WTC11 (cell line): Measurements from ENCODE around the gene STOX2. TPM values are rescaled to one million over a fixed set of nuclear protein-coding genes. Genes with fewer than 3 reads are reported as not detected.

ENCODE experiments used
- ATAC-seq: fragments of 200-7000 bp; cut with Tn5 transposase; 2 replicates; pipeline ENCODE4 v1.10.0; 2021; ENCODE audit warnings: mild to moderate bottlenecking, moderate library complexity
- CTCF ChIA-PET: fragments of 300-600 bp; sonication (Branson Sonifier 250); formaldehyde crosslinking; loops from one replicate; lab custom pipeline; 2021; ENCODE audit warnings: antibody characterized with exemption; lab: Charles Lee
- POLR2A ChIA-PET: fragments of 350-600 bp; sonication (Branson Sonifier 250); formaldehyde crosslinking; loops from one replicate; lab custom pipeline; 2021; ENCODE audit warnings: antibody characterized with exemption; lab: Charles Lee
- DNase-seq: peaks from one replicate; pipeline ENCODE4 v3.0.0; 2021; ENCODE audit warnings: low spot score
- H3K27ac Mint-ChIP-seq: 2 replicates; pipeline ENCODE4 v1.8.0; 2021; ENCODE audit warnings: mixed read lengths
- H3K27me3 Mint-ChIP-seq: 2 replicates; pipeline ENCODE4 v1.8.0; 2021; ENCODE audit warnings: low read depth, mild to moderate bottlenecking, moderate library complexity, mixed read lengths
- H3K36me3 Mint-ChIP-seq: 2 replicates; pipeline ENCODE4 v1.8.0; 2021; ENCODE audit warnings: mixed read lengths
- H3K4me1 Mint-ChIP-seq: 2 replicates; pipeline ENCODE4 v1.8.0; 2022; ENCODE audit warnings: mixed read lengths
- H3K4me3 Mint-ChIP-seq: 2 replicates; pipeline ENCODE4 v1.8.0; 2021; ENCODE audit warnings: mild to moderate bottlenecking, moderate library complexity, mixed read lengths
- H3K9me3 Mint-ChIP-seq: 2 replicates; pipeline ENCODE4 v1.8.0; 2021; ENCODE audit warnings: mixed read lengths
- FOXK1 ChIP-seq: sonication (generic); formaldehyde crosslinking; IDR thresholded peaks from 2 replicates; pipeline ENCODE4 v1.8.0; 2022; ENCODE audit warnings: mild to moderate bottlenecking, moderate library complexity, missing genetic modification reagents
- FOXP4 ChIP-seq: sonication (generic); formaldehyde crosslinking; IDR thresholded peaks from 2 replicates; pipeline ENCODE4 v1.8.0; 2022; ENCODE audit warnings: mild to moderate bottlenecking, missing genetic modification reagents
- GRHL2 ChIP-seq: fragments of 250-450 bp; sonication (Bioruptor Pico); IDR thresholded peaks from 2 replicates; pipeline ENCODE4 v1.8.0; 2022; ENCODE audit warnings: mild to moderate bottlenecking, moderate library complexity; ENCODE audit not compliant: insufficient replicate concordance, severe bottlenecking
- IRF1 ChIP-seq: sonication (generic); formaldehyde crosslinking; IDR thresholded peaks from 2 replicates; pipeline ENCODE4 v1.8.0; 2023; ENCODE audit warnings: missing genetic modification reagents
- PRDM15 ChIP-seq: sonication (generic); formaldehyde crosslinking; IDR thresholded peaks from 2 replicates; pipeline ENCODE4 v1.8.0; 2022; ENCODE audit warnings: missing genetic modification reagents
- USF1 ChIP-seq: sonication (generic); formaldehyde crosslinking; IDR thresholded peaks from 2 replicates; pipeline ENCODE4 v1.8.0; 2022; ENCODE audit warnings: mild to moderate bottlenecking, missing genetic modification reagents
- ZNF219 ChIP-seq: sonication (generic); formaldehyde crosslinking; IDR thresholded peaks from 2 replicates; pipeline ENCODE4 v1.8.0; 2023; ENCODE audit warnings: missing genetic modification reagents, mild to moderate bottlenecking, borderline replicate concordance
- ZNF281 ChIP-seq: sonication (generic); formaldehyde crosslinking; IDR thresholded peaks from 2 replicates; pipeline ENCODE4 v1.8.0; 2023; ENCODE audit warnings: mild to moderate bottlenecking, missing genetic modification reagents
- ZNF396 ChIP-seq: fragments of 250-450 bp; sonication (Bioruptor Pico); IDR thresholded peaks from 2 replicates; pipeline ENCODE4 v1.8.0; 2021; ENCODE audit warnings: mild to moderate bottlenecking, moderate library complexity, borderline replicate concordance
- ZNF425 ChIP-seq: fragments of 250-450 bp; sonication (Bioruptor Pico); conservative IDR thresholded peaks from 2 replicates; pipeline ENCODE4 v1.9.0; 2021; ENCODE audit warnings: mild to moderate bottlenecking
- ZSCAN18 ChIP-seq: fragments of 250-450 bp; sonication (Bioruptor Pico); IDR thresholded peaks from 2 replicates; pipeline ENCODE4 v2.1.2; 2022; ENCODE audit warnings: mild to moderate bottlenecking, moderate library complexity
- total RNA-seq: library from RNA; stranded (reverse); gene quantifications from 3 replicates; pipeline ENCODE4 v1.2.3, GENCODE V29; 2021

Gene STOX2
- total RNA-seq, 1 experiment from 2014 or later: 31.6 TPM

GRCh38 chr4:184028561-184029374, 123.7 kb downstream of the STOX2 start:
- no peak overlapping the region for H3K27ac Mint-ChIP-seq
- CTCF ChIA-PET: interaction anchor here (0.8 kb wide), 1 partner anchor 188 kb away, joined by 3 read pairs; no protein-coding TSS in a partner anchor
- no peak for DNase-seq

More at GRCh38 chr4:184028561-184029374, 123.7 kb downstream of the STOX2 start:
- Mint-ChIP-seq H3K9me3 (no peaks in the 10 kb centered on the region), H3K4me3 (no peak overlapping the region), H3K36me3 (no peaks in the 10 kb centered on the region), H3K4me1 (peaks cover 3% of the 10 kb centered on the region; the same call in 1 of the 2 replicates), H3K27me3 (no peaks in the 10 kb centered on the region)
- POLR2A ChIA-PET: no interaction called here
- TF ChIP-seq IRF1 (CRISPR knock-in tag): no peak
- no peak for TF ChIP-seq ZSCAN18 (CRISPR knock-in tag)
- no peak for TF ChIP-seq ZNF396 (CRISPR knock-in tag)
- no peak for TF ChIP-seq PRDM15 (CRISPR knock-in tag)
- TF ChIP-seq ZNF281 (CRISPR knock-in tag): no peak
- no peak for TF ChIP-seq FOXK1
- TF ChIP-seq FOXP4: no peak
- no peak for TF ChIP-seq USF1 (CRISPR knock-in tag)
- TF ChIP-seq ZNF219 (CRISPR knock-in tag): no peak
- no peak for TF ChIP-seq ZNF425
- TF ChIP-seq GRHL2: no peak
- no peak for ATAC-seq
